VCaP (cell line): ENCODE data around the gene POLR3E.

ENCODE experiments used
- H3K27ac ChIP-seq: fragments of 450-650 bp; 2 replicates; pipeline ENCODE4 v1.5.1; 2017
- TF ChIP-seq, protein P1 (sequence below): fragments of 450-650 bp; conservative IDR thresholded peaks from 2 replicates; pipeline ENCODE4 v1.5.1; 2017; ENCODE audit warnings: mild to moderate bottlenecking, moderate library complexity

POLR3E gene

GRCh38 chr16:22297114-22297870 lies at the start of gene POLR3E:
Gene POLR3E, plus strand, starts transcription at chr16:22297409. Its CDS starts 5,560 bp downstream, at chr16:22302969.
- TF ChIP-seq, protein P1, sequence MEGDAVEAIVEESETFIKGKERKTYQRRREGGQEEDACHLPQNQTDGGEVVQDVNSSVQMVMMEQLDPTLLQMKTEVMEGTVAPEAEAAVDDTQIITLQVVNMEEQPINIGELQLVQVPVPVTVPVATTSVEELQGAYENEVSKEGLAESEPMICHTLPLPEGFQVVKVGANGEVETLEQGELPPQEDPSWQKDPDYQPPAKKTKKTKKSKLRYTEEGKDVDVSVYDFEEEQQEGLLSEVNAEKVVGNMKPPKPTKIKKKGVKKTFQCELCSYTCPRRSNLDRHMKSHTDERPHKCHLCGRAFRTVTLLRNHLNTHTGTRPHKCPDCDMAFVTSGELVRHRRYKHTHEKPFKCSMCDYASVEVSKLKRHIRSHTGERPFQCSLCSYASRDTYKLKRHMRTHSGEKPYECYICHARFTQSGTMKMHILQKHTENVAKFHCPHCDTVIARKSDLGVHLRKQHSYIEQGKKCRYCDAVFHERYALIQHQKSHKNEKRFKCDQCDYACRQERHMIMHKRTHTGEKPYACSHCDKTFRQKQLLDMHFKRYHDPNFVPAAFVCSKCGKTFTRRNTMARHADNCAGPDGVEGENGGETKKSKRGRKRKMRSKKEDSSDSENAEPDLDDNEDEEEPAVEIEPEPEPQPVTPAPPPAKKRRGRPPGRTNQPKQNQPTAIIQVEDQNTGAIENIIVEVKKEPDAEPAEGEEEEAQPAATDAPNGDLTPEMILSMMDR, result peak; percentile 84
- peak within 1 kb of the TSS; percentile 90 for H3K27ac ChIP-seq

GRCh38 chr16:22250522-22250921 lies 46.7 kb upstream of the POLR3E start:
- TF ChIP-seq, protein P1, result no peak
- no peak overlapping the region for H3K27ac ChIP-seq

DNA sequence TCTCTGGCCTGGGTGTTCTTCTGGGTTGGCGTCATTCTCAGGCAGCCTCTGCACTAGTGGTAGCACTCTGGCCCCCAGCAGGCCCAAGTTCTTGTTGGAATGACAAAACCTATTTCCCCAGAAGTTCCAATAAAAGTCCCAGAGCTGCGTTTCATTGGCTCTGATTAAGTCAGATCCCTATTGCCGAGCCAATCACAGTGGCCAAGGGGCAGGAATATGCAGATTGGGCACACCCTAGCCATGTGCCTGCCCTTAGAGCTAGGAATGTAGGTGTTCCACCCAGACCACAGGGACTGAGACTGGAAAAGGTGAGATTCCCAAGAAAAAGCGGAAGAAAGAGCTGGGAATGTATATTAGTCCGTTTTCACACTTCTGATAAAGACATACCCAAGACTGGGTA lies 44.9 kb upstream of the POLR3E start:
- H3K27ac ChIP-seq, result no peak overlapping the region
- TF ChIP-seq, protein P1, result no peak

DNA sequence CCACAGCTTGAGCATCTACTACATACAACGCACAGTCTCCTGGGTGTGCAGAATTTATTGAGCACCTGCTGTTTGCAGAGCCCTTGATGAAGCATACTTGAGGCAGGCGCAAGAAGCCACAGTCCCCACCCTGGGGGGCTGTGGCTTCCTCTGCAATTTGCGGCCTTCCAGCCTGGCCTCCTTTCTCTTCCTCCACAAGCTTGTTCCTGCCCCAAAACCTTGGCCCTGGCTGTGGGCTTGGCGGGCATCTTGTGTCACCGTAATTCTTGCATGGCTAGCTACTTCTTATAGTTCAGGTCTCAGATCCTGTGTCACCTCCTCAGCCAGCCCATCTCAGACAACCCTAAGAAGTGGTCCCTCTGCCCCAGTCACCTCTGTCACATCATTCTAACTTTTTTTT lies 43.9 kb upstream of the POLR3E start:
- TF ChIP-seq, protein P1, result no peak
- no peak overlapping the region for H3K27ac ChIP-seq

DNA sequence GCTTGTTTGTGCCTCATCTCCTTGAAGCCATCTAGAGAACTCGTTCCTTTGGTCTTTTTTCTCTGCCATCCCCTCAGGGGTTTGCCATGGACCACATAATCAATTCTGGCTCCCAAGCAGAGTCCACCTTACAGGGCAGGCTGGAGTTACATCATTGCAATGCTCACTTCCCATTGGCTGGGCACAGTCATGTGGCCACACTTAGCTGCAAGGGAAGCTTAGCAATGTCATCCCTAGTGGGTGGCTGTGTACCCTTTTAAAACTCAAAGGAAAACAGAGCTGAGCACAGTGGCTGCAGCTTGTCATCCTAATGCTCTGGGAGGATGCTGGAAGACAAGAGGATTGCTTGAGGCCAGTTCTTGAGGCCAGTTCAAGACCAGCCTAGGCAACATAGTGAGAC lies 41.9 kb upstream of the POLR3E start:
- TF ChIP-seq, protein P1, result no peak
- no peak overlapping the region for H3K27ac ChIP-seq

GRCh38 chr16:22257440-22257839 lies 39.8 kb upstream of the POLR3E start:
- TF ChIP-seq, protein P1, result no peak
- no peak overlapping the region for H3K27ac ChIP-seq

DNA sequence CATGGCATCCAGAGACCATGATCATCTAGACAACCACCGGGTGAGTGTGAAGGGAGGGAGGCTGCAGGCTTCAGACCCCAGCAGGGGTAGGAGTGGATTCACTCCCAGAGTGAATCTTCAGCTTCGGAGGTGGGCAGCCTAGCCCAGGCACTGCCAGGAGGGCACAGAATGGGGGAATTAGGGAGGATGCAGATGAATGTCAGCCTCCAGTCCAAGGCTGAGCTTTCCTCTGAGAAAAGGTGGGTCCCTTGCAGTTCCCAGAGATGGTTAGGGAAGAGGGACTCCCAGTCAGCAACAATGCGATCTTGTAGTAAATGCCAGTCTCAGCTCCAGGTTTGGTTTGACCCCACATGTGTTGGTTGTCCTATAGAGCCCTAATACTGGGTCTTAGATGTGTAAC lies 36.7 kb upstream of the POLR3E start:
- H3K27ac ChIP-seq, result no peak overlapping the region
- TF ChIP-seq, protein P1, result no peak
